ENCODE results near the gene NDRG4.

DNA sequence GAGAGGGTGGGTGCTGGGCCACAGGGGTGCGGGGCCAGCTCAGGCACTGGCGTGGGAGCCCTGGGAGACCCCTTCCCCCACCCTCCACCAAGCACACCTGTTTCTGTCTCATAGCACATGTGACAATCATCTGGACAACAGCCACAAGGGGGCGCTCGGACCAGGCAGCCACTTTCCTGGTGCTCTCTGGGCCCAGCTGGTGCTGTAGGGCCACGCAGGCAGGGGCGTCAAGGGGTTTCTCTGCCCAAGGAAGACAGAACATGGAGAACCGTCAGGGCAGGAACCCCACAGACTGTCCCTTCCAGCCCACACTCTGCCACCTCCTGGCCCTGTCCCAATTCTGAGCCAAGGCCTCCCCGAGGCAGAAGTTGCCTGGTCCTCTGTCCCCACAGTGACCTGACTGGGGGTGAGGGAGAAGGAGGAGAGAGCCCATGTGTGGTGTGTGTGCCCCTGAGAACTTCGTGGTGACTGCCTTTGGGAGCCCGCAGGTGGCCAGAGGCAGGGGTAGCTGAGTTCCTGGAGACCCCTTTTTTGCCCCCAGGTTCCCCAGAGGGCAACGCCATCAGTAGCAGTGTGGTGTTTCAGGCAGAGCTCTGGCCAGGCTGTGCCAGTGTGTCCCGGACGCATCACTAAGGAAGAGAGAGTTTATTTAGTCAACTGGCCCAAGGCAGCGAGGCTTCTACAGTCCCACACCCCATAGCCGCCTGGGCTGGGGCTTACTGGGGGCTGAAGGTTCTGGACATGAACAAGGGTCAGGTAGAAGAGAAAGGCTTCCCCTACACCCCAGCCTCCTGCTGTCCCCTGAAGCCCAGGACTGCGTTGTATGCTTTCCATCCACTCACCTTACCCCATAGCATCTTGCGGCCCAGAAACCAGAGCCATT is 12.2 kb downstream of the NDRG4 start:
- TF ChIP-seq POLR2A (IDR thresholded peaks at IDR 0.05) = no peak
- TF ChIP-seq CTCF (IDR thresholded peaks at IDR 0.05) = peak in 5 of 7 experiments; percentile 39 to 82 (median 59)
- peak in 1 of 3 donors; percentile 16 for TF ChIP-seq POLR2AphosphoS5 (IDR thresholded peaks at IDR 0.05)
- TF ChIP-seq EP300 (IDR thresholded peaks at IDR 0.05) = no peak

Measured in stomach (tissue), 4 donors.